Adrenal gland (tissue), 12 donors: ENCODE measurements around the gene CEACAM1. TPM values are rescaled to one million over a fixed set of nuclear protein-coding genes. Genes with fewer than 3 reads are reported as not detected.

Source experiments
- DNase-seq, 7 donors: peaks; one replicate each; pipeline ENCODE4 v3.0.0-alpha.2; 2019 to 2020
- H3K27ac ChIP-seq, 5 donors: fragments of 200-600 bp; sonication (generic) in 4 of 5; 1 replicate in 3 of 5; 2 replicates in 2 of 5; pipeline versions ENCODE4 v1.5.1 to v1.8.0; 2016 to 2020; ENCODE audit warnings: mild to moderate bottlenecking in 1 of 5
- H3K27me3 ChIP-seq: fragments of 200-600 bp; 2 replicates; pipeline ENCODE4 v1.8.0; 2021
- H3K36me3 ChIP-seq, 2 donors: fragments of 200-600 bp; replicated peaks in 1 of 2; 1 replicate in 1 of 2; 2 replicates in 1 of 2; pipeline versions ENCODE4 v1.5.1 to v1.8.0; 2018 to 2022
- H3K4me1 ChIP-seq, 2 donors: fragments of 200-600 bp; replicated peaks in 1 of 2; 1 replicate in 1 of 2; 2 replicates in 1 of 2; pipeline versions ENCODE4 v1.5.1 to v1.8.0; 2018 to 2021
- H3K4me3 ChIP-seq, 4 donors: fragments of 200-600 bp; sonication (generic) in 3 of 4; one replicate each; pipeline ENCODE4 v1.5.1; 2016 to 2018
- H3K9me3 ChIP-seq, 3 donors: fragments of 200-600 bp; sonication (generic) in 1 of 3; replicated peaks in 1 of 3; 1 replicate in 2 of 3; 2 replicates in 1 of 3; pipeline versions ENCODE4 v1.5.1 to v1.8.0; 2016 to 2021
- POLR2A ChIP-seq, 2 donors: fragments of 450-650 bp; IDR thresholded peaks; one replicate each; pipeline ENCODE4 v1.6.1; 2017; ENCODE audit warnings: antibody characterized with exemption in 2 of 2, mild to moderate bottlenecking in 2 of 2, moderate library complexity in 1 of 2
- WGBS, 4 donors: extraction: QIAGEN DNeasy Blood & Tissue Kit in 2 of 4; methylation state at CpG; one replicate each; pipeline versions ENCODE4 v1.1.5 to v1.1.7; 2013 to 2017; 5-methylcytosine and 5-hydroxymethylcytosine counted together
- intact Hi-C, 2 donors: fragments of 100-400 bp; cut with DNase I; formaldehyde crosslinking; loops; one replicate each; pipeline versions ENCODE4 v1.14.1 to v1.15.0; 2022 to 2023
- polyA plus RNA-seq, 3 donors: library from polyadenylated mRNA; stranded (reverse); fragments of 200-250 nt in 2 of 3; fragments of 350-450 nt in 1 of 3; fragmentation: Illumina TruSeq in 1 of 3; extraction: RNeasy Lipid Tissue Mini Kit (QIAGEN cat#74804) in 1 of 3; gene quantifications; one replicate each; pipeline ENCODE4 v1.2.3, GENCODE V29; 2013 to 2014
- total RNA-seq, 9 donors: library from RNA; depleted of rRNA in 4 of 9; stranded (reverse); fragments of >200 nt in 4 of 9; fragments of 120-200 nt in 1 of 9; fragmentation: NEBNext Ultra II Directional in 1 of 9; extraction: Animal tissue kit (Norgen Biotek cat#: 25700) in 1 of 9; gene quantifications; one replicate each; pipeline versions ENCODE4 v1.1.0 to v1.2.4, GENCODE V29; 2013 to 2023
- TF ChIP-seq, protein P1 (sequence below), 6 experiments: fragments of 450-650 bp in 4 of 6; fragments of 200-600 bp in 2 of 6; sonication (generic) in 1 of 6; IDR thresholded peaks; 1 replicate in 5 of 6; 2 replicates in 1 of 6; pipeline versions ENCODE4 v1.5.1 to v1.8.0; 2016 to 2021; ENCODE audit warnings: antibody characterized with exemption in 6 of 6, mild to moderate bottlenecking in 2 of 6, moderate library complexity in 1 of 6
- donor health status: healthy with polysubstance abuse.
- donor health status: Bipolar disorder and iron deficiency.
- donor health status: DM: yes; HTN: yes; CAD: no.
- donor health status: DM: no; HTN: no; CAD: no.
- donor health status: DM: no; HTN: no; CAD: no.
- donor health status: DM: yes; HTN: yes; CAD: no.

The CEACAM1 gene
- total and polyA plus RNA-seq, 12 donors, result 12.1 to 59.5 (median 24.6) TPM

DNA sequence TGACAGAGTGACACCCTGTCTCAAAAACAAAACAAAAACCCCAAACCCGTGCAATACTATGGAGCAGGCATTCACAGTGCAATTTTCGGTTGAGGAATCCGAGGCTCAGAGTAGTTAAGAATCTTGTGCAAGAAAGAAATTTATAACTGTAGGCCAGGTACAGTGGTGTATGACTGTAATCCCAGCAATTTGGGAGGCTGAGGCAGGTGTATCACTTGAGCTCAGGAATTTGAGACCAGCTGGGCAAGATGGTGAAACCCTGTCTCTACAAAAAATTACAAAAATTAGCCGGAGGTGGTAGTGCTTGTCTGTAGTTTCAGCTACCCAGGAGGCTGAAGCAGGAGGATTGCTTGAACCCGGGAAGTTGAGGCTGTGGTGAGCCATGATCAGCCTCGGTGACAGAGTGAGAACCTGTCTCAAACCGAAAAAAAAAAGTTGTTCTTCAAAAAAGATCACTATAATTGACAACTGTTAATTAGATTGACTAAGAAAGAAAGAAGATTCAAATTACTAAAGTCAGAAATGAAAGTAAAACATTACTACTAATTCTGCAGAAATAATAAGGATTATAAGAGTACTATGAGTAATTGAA lies 12.9 kb downstream of the CEACAM1 start:
- H3K9me3 ChIP-seq, result no peaks in the 10 kb centered on the region
- no peak for TF ChIP-seq POLR2A (IDR thresholded peaks at IDR 0.05)
- TF ChIP-seq, protein P1, sequence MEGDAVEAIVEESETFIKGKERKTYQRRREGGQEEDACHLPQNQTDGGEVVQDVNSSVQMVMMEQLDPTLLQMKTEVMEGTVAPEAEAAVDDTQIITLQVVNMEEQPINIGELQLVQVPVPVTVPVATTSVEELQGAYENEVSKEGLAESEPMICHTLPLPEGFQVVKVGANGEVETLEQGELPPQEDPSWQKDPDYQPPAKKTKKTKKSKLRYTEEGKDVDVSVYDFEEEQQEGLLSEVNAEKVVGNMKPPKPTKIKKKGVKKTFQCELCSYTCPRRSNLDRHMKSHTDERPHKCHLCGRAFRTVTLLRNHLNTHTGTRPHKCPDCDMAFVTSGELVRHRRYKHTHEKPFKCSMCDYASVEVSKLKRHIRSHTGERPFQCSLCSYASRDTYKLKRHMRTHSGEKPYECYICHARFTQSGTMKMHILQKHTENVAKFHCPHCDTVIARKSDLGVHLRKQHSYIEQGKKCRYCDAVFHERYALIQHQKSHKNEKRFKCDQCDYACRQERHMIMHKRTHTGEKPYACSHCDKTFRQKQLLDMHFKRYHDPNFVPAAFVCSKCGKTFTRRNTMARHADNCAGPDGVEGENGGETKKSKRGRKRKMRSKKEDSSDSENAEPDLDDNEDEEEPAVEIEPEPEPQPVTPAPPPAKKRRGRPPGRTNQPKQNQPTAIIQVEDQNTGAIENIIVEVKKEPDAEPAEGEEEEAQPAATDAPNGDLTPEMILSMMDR (IDR thresholded peaks at IDR 0.05), result no peak
- no peak for DNase-seq
- no peak overlapping the region for H3K4me3 ChIP-seq
- no peaks in the 10 kb centered on the region for H3K4me1 ChIP-seq
- WGBS, 4 donors, result 86 to 94% (median 91%) methylated on average over 7 of the region's 7 CpGs
- H3K27me3 ChIP-seq, result no peaks in the 10 kb centered on the region
- intact Hi-C loops, result no loop called here
- no peaks in the 10 kb centered on the region for H3K36me3 ChIP-seq
- H3K27ac ChIP-seq, result no peak overlapping the region

DNA sequence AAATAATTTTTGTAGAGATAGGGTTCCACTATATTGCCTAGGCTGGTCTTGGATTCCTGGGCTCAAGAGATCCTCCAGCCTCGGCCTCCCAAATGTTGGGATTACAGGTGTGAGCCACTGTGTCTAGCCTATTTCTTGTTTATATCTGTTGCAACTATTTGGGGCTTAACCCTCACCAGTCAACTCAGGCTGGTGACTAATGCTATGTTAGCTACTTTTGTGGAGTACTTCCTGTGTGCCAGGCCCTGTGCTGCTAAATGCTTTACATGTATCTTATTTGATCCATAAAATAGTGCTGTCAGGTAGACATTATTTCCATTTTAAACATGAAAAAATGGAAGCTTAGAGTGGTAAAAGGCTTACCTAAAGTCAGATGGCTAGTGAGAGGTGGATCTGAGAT lies 13.8 kb downstream of the CEACAM1 start:
- Histone ChIP-seq H3K36me3 (no peaks in the 10 kb centered on the region), H3K4me1 (no peaks in the 10 kb centered on the region), H3K27ac (no peak overlapping the region), H3K4me3 (no peak overlapping the region), H3K9me3 (no peaks in the 10 kb centered on the region), H3K27me3 (no peaks in the 10 kb centered on the region)
- 95 to 100% (median 100%) methylated on average over 1 of the region's 1 CpG for WGBS, 4 donors
- DNase-seq, result no peak
- intact Hi-C loops, result no loop called here
- TF ChIP-seq, protein P1 (IDR thresholded peaks at IDR 0.05), result no peak
- TF ChIP-seq POLR2A (IDR thresholded peaks at IDR 0.05), result no peak

DNA sequence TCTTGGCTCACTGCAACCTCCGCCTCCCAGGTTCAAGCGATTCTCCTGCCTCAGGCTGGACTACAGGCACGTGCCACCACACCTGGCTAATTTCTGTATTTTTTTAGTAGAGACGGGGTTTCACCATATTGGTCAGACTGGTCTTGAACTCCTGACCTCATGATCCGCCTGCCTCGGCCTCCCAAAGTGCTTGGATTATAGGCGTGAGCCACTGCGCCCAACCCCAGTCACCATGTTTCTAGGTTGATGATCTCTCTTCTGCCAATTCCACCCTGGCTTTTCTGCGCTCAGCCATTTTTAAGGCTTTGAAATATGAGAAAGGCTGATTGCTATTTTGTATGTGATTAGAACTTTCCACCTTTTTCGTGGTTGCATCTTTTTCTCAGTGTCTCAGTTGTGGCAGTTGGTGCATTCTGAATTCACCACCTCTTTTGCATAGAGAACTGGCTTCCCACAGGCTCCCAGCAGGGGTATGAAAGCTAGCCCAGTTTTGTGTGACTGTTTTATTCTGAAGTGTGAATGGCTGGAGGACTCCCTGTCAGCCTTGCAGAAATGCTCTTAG lies 15.5 kb downstream of the CEACAM1 start:
- WGBS, 4 donors, result 89 to 94% (median 92%) methylated on average over 10 of the region's 10 CpGs
- H3K9me3 ChIP-seq, result no peaks in the 10 kb centered on the region
- intact Hi-C loops, result no loop called here
- DNase-seq, result no peak
- no peaks in the 10 kb centered on the region for H3K27me3 ChIP-seq
- H3K27ac ChIP-seq, result no peak overlapping the region
- H3K36me3 ChIP-seq, result no peaks in the 10 kb centered on the region
- no peaks in the 10 kb centered on the region for H3K4me1 ChIP-seq
- H3K4me3 ChIP-seq, result no peak overlapping the region
- TF ChIP-seq, protein P1 (IDR thresholded peaks at IDR 0.05), result no peak
- no peak for TF ChIP-seq POLR2A (IDR thresholded peaks at IDR 0.05)

DNA sequence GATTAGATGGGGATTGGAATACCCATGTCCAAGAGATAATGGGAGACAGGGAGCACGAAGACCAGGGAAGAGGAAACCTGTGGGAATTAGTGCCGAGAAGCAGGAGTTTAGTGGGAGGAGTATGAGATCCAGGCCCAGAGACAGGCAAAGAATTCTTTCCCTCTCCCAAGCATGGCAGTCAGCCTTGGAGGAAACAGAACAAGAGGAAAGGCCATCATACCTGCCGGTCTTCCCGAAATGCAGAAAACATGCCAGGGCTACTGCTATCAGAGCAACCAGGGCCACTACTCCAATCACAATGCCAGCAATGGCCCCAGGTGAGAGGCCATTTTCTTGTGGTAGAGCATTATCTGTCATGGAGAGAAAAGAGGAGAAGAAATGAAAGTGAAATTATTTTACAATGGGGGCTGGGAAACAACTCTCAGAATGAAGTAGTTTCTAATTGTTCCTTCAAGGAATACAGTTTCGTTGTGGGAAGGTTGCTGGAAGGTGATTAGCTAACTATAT lies 16.1 kb downstream of the CEACAM1 start:
- no peaks in the 10 kb centered on the region for H3K27me3 ChIP-seq
- H3K36me3 ChIP-seq, result no peaks in the 10 kb centered on the region
- no peak overlapping the region for H3K27ac ChIP-seq
- intact Hi-C loops, result no loop called here
- no peaks in the 10 kb centered on the region for H3K4me1 ChIP-seq
- TF ChIP-seq, protein P1 (IDR thresholded peaks at IDR 0.05), result no peak
- TF ChIP-seq POLR2A (IDR thresholded peaks at IDR 0.05), result no peak
- H3K9me3 ChIP-seq, result no peaks in the 10 kb centered on the region
- no peak overlapping the region for H3K4me3 ChIP-seq
- DNase-seq, result no peak
- 89 to 92% (median 91%) methylated on average over 5 of the region's 5 CpGs for WGBS, 4 donors
